K562 (cell line): Measurements from ENCODE around the gene DST. TPM values are rescaled to one million over a fixed set of nuclear protein-coding genes. Genes with fewer than 3 reads are reported as not detected.

Source experiments
- ATAC-seq: fragments of 200-7000 bp; cut with Tn5 transposase; 3 replicates; pipeline ENCODE4 v1.9.1; 2020; ENCODE audit warnings: moderate library complexity
- BruUV-seq: library from RNA; stranded (reverse); fragments of 400-500 nt; replicated peaks from 2 replicates; lab custom pipeline; 2021; lab: Mats Ljungman, UMichigan
- CTCF ChIA-PET: fragments of 300-600 bp; formaldehyde crosslinking; extraction: SDS; loops from one replicate; lab custom pipeline; 2021; ENCODE audit warnings: low intra/inter-chr PET ratio; lab: Yijun Ruan, JAX
- POLR2A ChIA-PET: fragments of 300-600, 350-650 bp; sonication (Branson Sonifier 250); formaldehyde crosslinking; extraction: SDS; loops from one replicate; lab custom pipeline; 2021; ENCODE audit warnings: antibody characterized with exemption, inconsistent platforms; lab: Yijun Ruan, JAX
- DNase-seq, 4 experiments: peaks; one replicate each; pipeline versions ENCODE4 v3.0.0 to v3.0.0-alpha.2; 2011 to 2018; ENCODE audit warnings: low spot score in 3 of 4, mixed read lengths in 3 of 4; ENCODE audit errors: extremely low read depth in 1 of 4
- FAIRE-seq: peaks from 2 replicates; lab custom pipeline; 2011; peaks lifted over from hg19 to GRCh38; lab: Jason Lieb, UNC
- H2AFZ ChIP-seq: 2 replicates; pipeline ENCODE4 v1.6.0; 2011; ENCODE audit warnings: low read depth, low read length, control low read depth, inconsistent platforms
- H3K27ac ChIP-seq: fragments of 200-600 bp; 3 replicates; pipeline ENCODE4 v1.8.0; 2011; ENCODE audit warnings: low read depth, mild to moderate bottlenecking, control low read depth, inconsistent platforms, low read length, moderate library complexity, mixed read lengths; ENCODE audit errors: extremely low read depth
- H3K27me3 ChIP-seq, 2 experiments: fragments of 300-600 bp in 1 of 2; 2 replicates in 1 of 2; 3 replicates in 1 of 2; pipeline versions ENCODE4 v1.6.0 to v1.8.0; 2011; ENCODE audit warnings: inconsistent platforms in 2 of 2, low read length in 2 of 2, mild to moderate bottlenecking in 1 of 2, mixed read lengths in 1 of 2, moderate library complexity in 1 of 2; ENCODE audit not compliant: control insufficient read depth in 2 of 2, insufficient read depth in 2 of 2
- H3K36me3 ChIP-seq: fragments of 300-600 bp; 3 replicates; pipeline ENCODE4 v1.8.0; 2011; ENCODE audit warnings: mild to moderate bottlenecking, low read length, inconsistent platforms; ENCODE audit not compliant: control insufficient read depth, insufficient read depth
- H3K4me1 ChIP-seq, 2 experiments: fragments of 200-600 bp in 1 of 2; replicated peaks in 1 of 2; 2 replicates in 1 of 2; 3 replicates in 1 of 2; pipeline versions ENCODE4 v1.5.1 to v1.8.0; 2011; ENCODE audit warnings: inconsistent platforms in 2 of 2, low read length in 2 of 2, mild to moderate bottlenecking in 1 of 2, mixed read lengths in 1 of 2, moderate library complexity in 1 of 2; ENCODE audit not compliant: control insufficient read depth in 2 of 2, insufficient read depth in 2 of 2
- H3K4me2 ChIP-seq: 2 replicates; pipeline ENCODE4 v1.6.1; 2011; ENCODE audit warnings: low read length, control low read depth, inconsistent platforms, mixed read lengths; ENCODE audit not compliant: insufficient read depth
- H3K4me3 ChIP-seq: fragments of 200-600 bp; sonication (generic), shearing (Covaris generic); 2 replicates; pipeline ENCODE4 v1.5.1; 2016; ENCODE audit warnings: control low read depth, inconsistent platforms
- H3K79me2 ChIP-seq: fragments of 200-600 bp; 3 replicates; pipeline ENCODE4 v1.8.0; 2011; ENCODE audit warnings: low read length, inconsistent platforms; ENCODE audit not compliant: control insufficient read depth, insufficient read depth
- H3K9ac ChIP-seq, 2 experiments: 2 replicates each; pipeline versions ENCODE4 v1.6.0 to v1.6.1; 2011; ENCODE audit warnings: low read depth in 2 of 2, low read length in 2 of 2, control low read depth in 1 of 2, inconsistent platforms in 1 of 2, mild to moderate bottlenecking in 1 of 2, mixed read lengths in 1 of 2; ENCODE audit not compliant: insufficient read depth in 1 of 2
- H3K9me1 ChIP-seq: one replicate; pipeline ENCODE4 v1.6.0; 2011; ENCODE audit warnings: inconsistent platforms, mild to moderate bottlenecking, low read length, moderate library complexity; ENCODE audit not compliant: control insufficient read depth, insufficient read depth
- H3K9me3 ChIP-seq: replicated peaks from 2 replicates; pipeline ENCODE4 v1.5.1; 2011; ENCODE audit warnings: low read depth, low read length, inconsistent platforms; ENCODE audit not compliant: control insufficient read depth, insufficient read depth
- H4K20me1 ChIP-seq: replicated peaks from 2 replicates; pipeline ENCODE4 v1.6.1; 2011; ENCODE audit warnings: low read length, inconsistent platforms, mixed read lengths; ENCODE audit not compliant: control insufficient read depth, insufficient read depth
- ARID2 ChIP-seq: fragments of 450-650 bp; IDR thresholded peaks from 2 replicates; pipeline ENCODE4 v1.6.1; 2017; ENCODE audit warnings: antibody characterized with exemption, mild to moderate bottlenecking
- CBX5 ChIP-seq: IDR thresholded peaks from 2 replicates; pipeline ENCODE4 v1.6.1; 2014; ENCODE audit warnings: low read depth, borderline replicate concordance
- NFIX ChIP-seq: fragments of 250-450 bp; sonication (Bioruptor Pico); IDR thresholded peaks from 2 replicates; pipeline ENCODE4 v1.4.0; 2020; ENCODE audit warnings: low read depth, mild to moderate bottlenecking, moderate library complexity
- SRF ChIP-seq, 2 experiments: fragments of 250-450, 450-650 bp in 1 of 2; sonication (Bioruptor Pico) in 1 of 2; sonication (generic) in 1 of 2; formaldehyde crosslinking; IDR thresholded peaks; 2 replicates each; pipeline versions ENCODE4 v1.5.0 to v1.5.1; 2020 to 2022; ENCODE audit warnings: mild to moderate bottlenecking in 1 of 2, missing genetic modification reagents in 1 of 2
- SUPT5H ChIP-seq: fragments of 450-650 bp; IDR thresholded peaks from 2 replicates; pipeline ENCODE4 v1.6.1; 2016
- ZNF121 ChIP-seq: sonication (generic); formaldehyde crosslinking; conservative IDR thresholded peaks from 2 replicates; pipeline ENCODE4 v1.8.0; 2022; ENCODE audit warnings: missing genetic modification reagents
- ZNF707 ChIP-seq: fragments of 250-450 bp; sonication (Bioruptor Pico); conservative IDR thresholded peaks from 2 replicates; pipeline ENCODE4 v1.8.0; 2022; ENCODE audit warnings: inconsistent platforms, mild to moderate bottlenecking, moderate library complexity
- WGBS: fragments of 100-300 bp; shearing (Covaris generic); methylation state at CpG from one replicate; pipeline ENCODE4 v1.1.6; 2016; ENCODE audit warnings: low coverage, mixed read lengths; ENCODE audit not compliant: insufficient coverage; ENCODE audit errors: missing lambda C conversion rate; 5-methylcytosine and 5-hydroxymethylcytosine counted together
- in situ Hi-C: fragments of 300-500 bp; cut with MboI; formaldehyde crosslinking; loops from 4 replicates; pipeline ENCODE4 v1.15.0; 2018; ENCODE audit warnings: inconsistent platforms, mixed read lengths
- intact Hi-C: fragments of 100-400 bp; cut with micrococcal nuclease; formaldehyde crosslinking; loops from 2 replicates; pipeline ENCODE4 v1.14.2; 2022
- polyA plus RNA-seq, 8 experiments: library from polyadenylated mRNA; depleted of rRNA in 4 of 8; stranded (reverse) in 5 of 8; unstranded in 3 of 8; fragments of >200 nt; fragmentation: Nextera tagmentation in 2 of 8; fragmentation: Illumina TruSeq in 1 of 8; extraction: Ambion mirVana in 2 of 8; extraction: Trizol in 1 of 8; gene quantifications; 2 replicates each; pipeline versions ENCODE4 v1.2.1 to v1.2.3, GENCODE V29; 2011 to 2014; ENCODE audit warnings: inconsistent platforms in 1 of 8, missing spikeins in 1 of 8
- total RNA-seq, 7 experiments: library from RNA; depleted of rRNA in 6 of 7; stranded (reverse); fragments of >200 nt in 6 of 7; fragmentation: Illumina TruSeq in 2 of 7; extraction: Trizol in 2 of 7; gene quantifications; 2 replicates each; pipeline versions ENCODE4 v1.2.1 to v1.2.3, GENCODE V29; 2011 to 2021; ENCODE audit warnings: low replicate concordance in 1 of 7
- TF ChIP-seq, protein P1 (sequence below): fragments of 250-450 bp; sonication (Bioruptor Pico); IDR thresholded peaks from 2 replicates; pipeline ENCODE4 v1.4.0; 2020; ENCODE audit warnings: borderline replicate concordance
- TF ChIP-seq, protein P2 (sequence below): sonication (generic); formaldehyde crosslinking; IDR thresholded peaks from 2 replicates; pipeline ENCODE4 v1.8.0; 2023; ENCODE audit warnings: mild to moderate bottlenecking, missing genetic modification reagents
- TF ChIP-seq, protein P3 (sequence below): sonication (generic); formaldehyde crosslinking; IDR thresholded peaks from 2 replicates; pipeline ENCODE4 v1.8.0; 2022; ENCODE audit warnings: missing genetic modification reagents, mild to moderate bottlenecking, moderate library complexity, borderline replicate concordance
- TF ChIP-seq, protein P4 (sequence below): sonication (generic); formaldehyde crosslinking; IDR thresholded peaks from 2 replicates; pipeline ENCODE4 v1.9.0; 2022; ENCODE audit warnings: mild to moderate bottlenecking, missing genetic modification reagents

The DST gene
- total and polyA plus RNA-seq, 9 of the 15 experiments (the other 6 are each of a cell fraction or from before 2014, with no cell fraction given), result 5.2 to 21.9 (median 13.3) TPM

GRCh38 chr6:56536536-56536935 lies 106.2 kb downstream of the DST start:
- Histone ChIP-seq H4K20me1 (no peaks in the 10 kb centered on the region), H3K9me1 (no peaks in the 10 kb centered on the region), H3K9me3 (no peaks in the 10 kb centered on the region), H3K4me3 (no peak overlapping the region), H2AFZ (no peak overlapping the region), H3K9ac (no peak overlapping the region), H3K27me3 (no peaks in the 10 kb centered on the region), H3K36me3 (no peaks in the 10 kb centered on the region), H3K4me1 (peaks cover 0 to 21% of the 10 kb centered on the region in 2 experiments; a peak in 2 of 5 replicates), H3K27ac (no peak overlapping the region), H3K4me2 (no peak overlapping the region), H3K79me2 (peaks cover 6% of the 10 kb centered on the region; the same call in 1 of the 3 replicates)
- no TSS peak for BruUV-seq
- WGBS, result 23% methylated on average over 2 of the region's 2 CpGs
- ChIA-PET CTCF (no interaction called here), POLR2A (no interaction called here)
- intact Hi-C loops (no loop called here), in situ Hi-C loops (no loop called here)
- TF ChIP-seq SRF (CRISPR knock-in tag; IDR thresholded peaks at IDR 0.05) (no peak), CBX5 (no peak), ARID2 (no peak), SUPT5H (no peak)
- TF ChIP-seq, protein P1, sequence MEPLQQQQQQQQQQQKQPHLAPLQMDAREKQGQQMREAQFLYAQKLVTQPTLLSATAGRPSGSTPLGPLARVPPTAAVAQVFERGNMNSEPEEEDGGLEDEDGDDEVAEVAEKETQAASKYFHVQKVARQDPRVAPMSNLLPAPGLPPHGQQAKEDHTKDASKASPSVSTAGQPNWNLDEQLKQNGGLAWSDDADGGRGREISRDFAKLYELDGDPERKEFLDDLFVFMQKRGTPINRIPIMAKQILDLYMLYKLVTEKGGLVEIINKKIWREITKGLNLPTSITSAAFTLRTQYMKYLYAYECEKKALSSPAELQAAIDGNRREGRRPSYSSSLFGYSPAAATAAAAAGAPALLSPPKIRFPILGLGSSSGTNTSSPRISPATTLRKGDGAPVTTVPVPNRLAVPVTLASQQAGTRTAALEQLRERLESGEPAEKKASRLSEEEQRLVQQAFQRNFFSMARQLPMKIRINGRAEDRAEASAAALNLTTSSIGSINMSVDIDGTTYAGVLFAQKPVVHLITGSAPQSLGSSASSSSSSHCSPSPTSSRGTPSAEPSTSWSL (CRISPR knock-in tag), result no peak
- FAIRE-seq (no peak), ATAC-seq (no peak), DNase-seq (no peak)

- Histone ChIP-seq H3K27ac (no peak overlapping the region), H3K27me3 (no peaks in the 10 kb centered on the region), H3K4me2 (no peak overlapping the region), H3K4me3 (no peak overlapping the region), H2AFZ (no peak overlapping the region), H3K9me3 (no peaks in the 10 kb centered on the region), H4K20me1 (no peaks in the 10 kb centered on the region), H3K9me1 (no peaks in the 10 kb centered on the region), H3K79me2 (no peaks in the 10 kb centered on the region), H3K4me1 (peaks cover 0 to 12% of the 10 kb centered on the region in 2 experiments; a peak in 2 of 5 replicates), H3K36me3 (no peaks in the 10 kb centered on the region), H3K9ac (no peak overlapping the region)
- intact Hi-C loops, result no loop called here
- in situ Hi-C loops, result no loop called here
- no peak for FAIRE-seq
- ATAC-seq, result no peak
- CTCF ChIA-PET, result no interaction called here
- no peak for DNase-seq
- POLR2A ChIA-PET, result no interaction called here
- BruUV-seq, result no TSS peak
- TF ChIP-seq, protein P2, sequence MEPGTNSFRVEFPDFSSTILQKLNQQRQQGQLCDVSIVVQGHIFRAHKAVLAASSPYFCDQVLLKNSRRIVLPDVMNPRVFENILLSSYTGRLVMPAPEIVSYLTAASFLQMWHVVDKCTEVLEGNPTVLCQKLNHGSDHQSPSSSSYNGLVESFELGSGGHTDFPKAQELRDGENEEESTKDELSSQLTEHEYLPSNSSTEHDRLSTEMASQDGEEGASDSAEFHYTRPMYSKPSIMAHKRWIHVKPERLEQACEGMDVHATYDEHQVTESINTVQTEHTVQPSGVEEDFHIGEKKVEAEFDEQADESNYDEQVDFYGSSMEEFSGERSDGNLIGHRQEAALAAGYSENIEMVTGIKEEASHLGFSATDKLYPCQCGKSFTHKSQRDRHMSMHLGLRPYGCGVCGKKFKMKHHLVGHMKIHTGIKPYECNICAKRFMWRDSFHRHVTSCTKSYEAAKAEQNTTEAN (CRISPR knock-in tag), result no peak
- TF ChIP-seq, protein P3, sequence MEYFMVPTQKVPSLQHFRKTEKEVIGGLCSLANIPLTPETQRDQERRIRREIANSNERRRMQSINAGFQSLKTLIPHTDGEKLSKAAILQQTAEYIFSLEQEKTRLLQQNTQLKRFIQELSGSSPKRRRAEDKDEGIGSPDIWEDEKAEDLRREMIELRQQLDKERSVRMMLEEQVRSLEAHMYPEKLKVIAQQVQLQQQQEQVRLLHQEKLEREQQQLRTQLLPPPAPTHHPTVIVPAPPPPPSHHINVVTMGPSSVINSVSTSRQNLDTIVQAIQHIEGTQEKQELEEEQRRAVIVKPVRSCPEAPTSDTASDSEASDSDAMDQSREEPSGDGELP (CRISPR knock-in tag), result no peak
- no peak for TF ChIP-seq ZNF121
- no peak for TF ChIP-seq NFIX (CRISPR knock-in tag)
- no peak for TF ChIP-seq ZNF707 (CRISPR knock-in tag)
- TF ChIP-seq, protein P4, sequence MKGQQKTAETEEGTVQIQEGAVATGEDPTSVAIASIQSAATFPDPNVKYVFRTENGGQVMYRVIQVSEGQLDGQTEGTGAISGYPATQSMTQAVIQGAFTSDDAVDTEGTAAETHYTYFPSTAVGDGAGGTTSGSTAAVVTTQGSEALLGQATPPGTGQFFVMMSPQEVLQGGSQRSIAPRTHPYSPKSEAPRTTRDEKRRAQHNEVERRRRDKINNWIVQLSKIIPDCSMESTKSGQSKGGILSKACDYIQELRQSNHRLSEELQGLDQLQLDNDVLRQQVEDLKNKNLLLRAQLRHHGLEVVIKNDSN (CRISPR knock-in tag), result no peak
Observed at GRCh38 chr6:56535626-56536025, 107.1 kb downstream of the DST start.
